ENCODE results near the gene DAB2IP. TPM values are rescaled to one million over a fixed set of nuclear protein-coding genes. Genes with fewer than 3 reads are reported as not detected.
A peak's percentile ranks its signal among the peaks of the same experiment; 100 is the strongest.

The DAB2IP gene
- total and polyA plus RNA-seq, 2 of the 4 experiments (the other 2 are of a cell fraction) = 5.6 to 17.2 TPM

DNA sequence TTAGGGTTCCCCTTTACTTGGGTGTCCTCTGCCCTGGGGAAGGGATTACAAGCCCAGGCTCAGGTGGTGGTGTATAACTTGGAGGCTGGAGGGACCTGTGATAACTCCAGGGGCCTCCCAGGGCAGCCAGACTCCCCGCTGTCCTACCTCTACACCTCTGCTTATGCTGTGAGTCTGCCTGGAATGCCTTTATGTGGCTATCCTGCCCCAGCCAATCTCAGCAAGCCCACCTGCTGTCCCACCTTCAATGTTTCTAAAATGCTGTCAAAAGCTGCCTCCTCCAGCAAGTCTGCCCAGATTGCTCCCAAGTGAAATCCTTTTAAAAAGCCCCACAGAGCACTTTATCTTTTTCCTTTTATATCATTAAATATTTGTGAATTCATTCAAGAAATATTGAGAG is 39.3 kb downstream of the DAB2IP start:
- no peak overlapping the region for H2AFZ ChIP-seq (replicated peaks; ENCODE audit: low read length, poor library complexity)
- no peak overlapping the region for H2AK5ac ChIP-seq (ENCODE audit: low read depth, low read length)
- dilution Hi-C loops (cut with HindIII; ENCODE audit: low sequenced_read_pairs, unreplicated experiment) (no loop called here), in situ Hi-C loops (cut with MboI; ENCODE audit: low sequenced_read_pairs) (no loop called here), intact Hi-C loops (cut with micrococcal nuclease) (no loop called here)
- H3K9me1 ChIP-seq (ENCODE audit: insufficient read depth, low read length) = peaks cover 18% of the 10 kb centered on the region
- H3K79me1 ChIP-seq (ENCODE audit: low read depth in 1 of 2, low read length in 2 of 2) = peaks cover 0 to 10% of the 10 kb centered on the region in 2 experiments; a peak in 2 of 4 replicates
- H3K23ac ChIP-seq (ENCODE audit: low read depth, low read length) = no peak overlapping the region
- H2BK120ac ChIP-seq (ENCODE audit: low read depth, low read length) = no peak overlapping the region
- H3K4me3 ChIP-seq (ENCODE audit: insufficient read depth, low read depth, low read length) = no peak overlapping the region
- no peak overlapping the region for H4K91ac ChIP-seq (ENCODE audit: insufficient read depth, low read depth, low read length)
- H2BK5ac ChIP-seq (ENCODE audit: low read depth, low read length, poor library complexity, severe bottlenecking) = no peak overlapping the region
- H3K14ac ChIP-seq (replicated peaks; ENCODE audit: low read depth, low read length) = no peak overlapping the region
- ChIA-PET CTCF (no interaction called here), POLR2A (ENCODE audit: unreplicated experiment) (no interaction called here)
- H3K4me2 ChIP-seq (ENCODE audit: low read depth, low read length) = no peak overlapping the region
- no peaks in the 10 kb centered on the region for H3K27me3 ChIP-seq (ENCODE audit: control insufficient read depth, insufficient read depth, low read length)
- no peak overlapping the region for H3K9ac ChIP-seq (ENCODE audit: low read depth, low read length)
- H4K20me1 ChIP-seq (ENCODE audit: insufficient read depth, low read length) = peaks cover 14% of the 10 kb centered on the region
- H3K56ac ChIP-seq (ENCODE audit: extremely low read depth, insufficient read depth, low read length) = no peak overlapping the region
- H4K5ac ChIP-seq (ENCODE audit: low read depth, low read length) = no peak overlapping the region
- no peak overlapping the region for H4K8ac ChIP-seq (ENCODE audit: low read depth in 2 of 2, low read length in 2 of 2)
- H2AK9ac ChIP-seq (replicated peaks; ENCODE audit: low read depth, low read length, poor library complexity) = peak overlapping the region; percentile 11
- no peaks in the 10 kb centered on the region for H3K9me3 ChIP-seq (ENCODE audit: control insufficient read depth, insufficient read depth, low read length)
- ATAC-seq (ENCODE audit: low read depth) = no peak
- no peak for DNase-seq
- H3K18ac ChIP-seq (ENCODE audit: low read depth, low read length) = no peak overlapping the region
- no CpG with 5 or more reads among the region's 1 CpG for WGBS, 2 experiments (ENCODE audit: extremely low coverage in 2 of 2, insufficient read length in 1 of 2)
- H2BK15ac ChIP-seq (ENCODE audit: low read depth, low read length) = no peak overlapping the region
- H2BK20ac ChIP-seq (ENCODE audit: low read depth, low read length) = no peak overlapping the region
- TF ChIP-seq NFE2L2 (IDR thresholded peaks at IDR 0.05; ENCODE audit: low read depth, low read length) = no peak
- TF ChIP-seq, protein P1, sequence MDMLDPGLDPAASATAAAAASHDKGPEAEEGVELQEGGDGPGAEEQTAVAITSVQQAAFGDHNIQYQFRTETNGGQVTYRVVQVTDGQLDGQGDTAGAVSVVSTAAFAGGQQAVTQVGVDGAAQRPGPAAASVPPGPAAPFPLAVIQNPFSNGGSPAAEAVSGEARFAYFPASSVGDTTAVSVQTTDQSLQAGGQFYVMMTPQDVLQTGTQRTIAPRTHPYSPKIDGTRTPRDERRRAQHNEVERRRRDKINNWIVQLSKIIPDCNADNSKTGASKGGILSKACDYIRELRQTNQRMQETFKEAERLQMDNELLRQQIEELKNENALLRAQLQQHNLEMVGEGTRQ (IDR thresholded peaks at IDR 0.05; ENCODE audit: low read depth, low read length) = no peak
- no peak for TF ChIP-seq RCOR1 (IDR thresholded peaks at IDR 0.05; ENCODE audit: insufficient replicate concordance, low read length)
- no peak for TF ChIP-seq FOS (IDR thresholded peaks at IDR 0.05; ENCODE audit: low read depth, low read length)
- no peak for TF ChIP-seq POLR2A (IDR thresholded peaks at IDR 0.05; ENCODE audit: low read depth, low read length)
- TF ChIP-seq, protein P2, sequence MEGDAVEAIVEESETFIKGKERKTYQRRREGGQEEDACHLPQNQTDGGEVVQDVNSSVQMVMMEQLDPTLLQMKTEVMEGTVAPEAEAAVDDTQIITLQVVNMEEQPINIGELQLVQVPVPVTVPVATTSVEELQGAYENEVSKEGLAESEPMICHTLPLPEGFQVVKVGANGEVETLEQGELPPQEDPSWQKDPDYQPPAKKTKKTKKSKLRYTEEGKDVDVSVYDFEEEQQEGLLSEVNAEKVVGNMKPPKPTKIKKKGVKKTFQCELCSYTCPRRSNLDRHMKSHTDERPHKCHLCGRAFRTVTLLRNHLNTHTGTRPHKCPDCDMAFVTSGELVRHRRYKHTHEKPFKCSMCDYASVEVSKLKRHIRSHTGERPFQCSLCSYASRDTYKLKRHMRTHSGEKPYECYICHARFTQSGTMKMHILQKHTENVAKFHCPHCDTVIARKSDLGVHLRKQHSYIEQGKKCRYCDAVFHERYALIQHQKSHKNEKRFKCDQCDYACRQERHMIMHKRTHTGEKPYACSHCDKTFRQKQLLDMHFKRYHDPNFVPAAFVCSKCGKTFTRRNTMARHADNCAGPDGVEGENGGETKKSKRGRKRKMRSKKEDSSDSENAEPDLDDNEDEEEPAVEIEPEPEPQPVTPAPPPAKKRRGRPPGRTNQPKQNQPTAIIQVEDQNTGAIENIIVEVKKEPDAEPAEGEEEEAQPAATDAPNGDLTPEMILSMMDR (conservative IDR thresholded peaks at IDR 0.05; ENCODE audit: low read depth, low read length) = no peak
- peaks cover 14% of the 10 kb centered on the region for H3K4me1 ChIP-seq (ENCODE audit: control insufficient read depth, insufficient read depth, low read length)
- BruUV-seq (replicated peaks) = no TSS peak
- no peaks in the 10 kb centered on the region for H3K36me3 ChIP-seq (ENCODE audit: control insufficient read depth, insufficient read depth, low read length)
- 0 out of 2 replicates have a peak overlapping the region, but pooled peaks have one; percentile 4 for H3K4ac ChIP-seq (ENCODE audit: low read depth, low read length)
- H3K27ac ChIP-seq (ENCODE audit: insufficient read depth, low read length) = no peak overlapping the region
